ENCODE results near the gene PDHB.
A peak's percentile ranks its signal among the peaks of the same experiment; 100 is the strongest.

PDHB gene

GRCh38 chr3:58403513-58404109 is 30.0 kb downstream of the PDHB start:
- DNase-seq (ENCODE audit: low spot score), result no peak

- no peak for DNase-seq (ENCODE audit: low spot score)
These were observed 34.8 kb downstream of the PDHB start for GRCh38 chr3:58398669-58399333.

GRCh38 chr3:58394339-58394738 is 39.3 kb downstream of the PDHB start:
- no peak for DNase-seq (ENCODE audit: low spot score)

- DNase-seq (ENCODE audit: low spot score), result no peak
These were observed 41.5 kb downstream of the PDHB start for GRCh38 chr3:58392181-58392580.

- no peak for DNase-seq (ENCODE audit: low spot score)
These were observed 42.3 kb downstream of the PDHB start for GRCh38 chr3:58391156-58391865.

GRCh38 chr3:58388550-58389091 is 45.0 kb downstream of the PDHB start:
- peak; percentile 51 for DNase-seq (ENCODE audit: low spot score)

- no peak for DNase-seq (ENCODE audit: low spot score)
These were observed 45.7 kb downstream of the PDHB start for GRCh38 chr3:58387650-58388546.

- peak; percentile 94 for DNase-seq (ENCODE audit: low spot score)
These were observed 46.8 kb downstream of the PDHB start for GRCh38 chr3:58386626-58387365.

GRCh38 chr3:58384381-58385090 is 49.1 kb downstream of the PDHB start:
- no peak for DNase-seq (ENCODE audit: low spot score)

- no peak for DNase-seq (ENCODE audit: low spot score)
These were observed 49.7 kb downstream of the PDHB start for GRCh38 chr3:58383904-58384303.

- no peak for DNase-seq (ENCODE audit: low spot score)
These were observed 50.2 kb downstream of the PDHB start for GRCh38 chr3:58383476-58383875.

GRCh38 chr3:58379351-58380073 is 54.1 kb downstream of the PDHB start:
- DNase-seq (ENCODE audit: low spot score), result no peak

GRCh38 chr3:58377750-58378149 is 55.9 kb downstream of the PDHB start:
- DNase-seq (ENCODE audit: low spot score), result no peak
